Fibroblast of mammary gland (primary cell): ENCODE data around the gene TMEM128.

ENCODE experiments used
- DNase-seq: peaks from one replicate; pipeline ENCODE4 v3.0.0-alpha.2; 2010; ENCODE audit warnings: low read depth
- H3K4me3 ChIP-seq: 2 replicates; pipeline ENCODE4 v1.5.1; 2011; ENCODE audit warnings: low read depth, mild to moderate bottlenecking, low read length, moderate library complexity; ENCODE audit not compliant: control insufficient read depth
- TF ChIP-seq, protein P1 (sequence below): conservative IDR thresholded peaks from 2 replicates; pipeline ENCODE4 v1.5.1; 2011; ENCODE audit warnings: low read depth, low read length, inconsistent platforms; ENCODE audit not compliant: control insufficient read depth, insufficient read depth

Gene TMEM128, protein sequence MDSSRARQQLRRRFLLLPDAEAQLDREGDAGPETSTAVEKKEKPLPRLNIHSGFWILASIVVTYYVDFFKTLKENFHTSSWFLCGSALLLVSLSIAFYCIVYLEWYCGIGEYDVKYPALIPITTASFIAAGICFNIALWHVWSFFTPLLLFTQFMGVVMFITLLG

DNA sequence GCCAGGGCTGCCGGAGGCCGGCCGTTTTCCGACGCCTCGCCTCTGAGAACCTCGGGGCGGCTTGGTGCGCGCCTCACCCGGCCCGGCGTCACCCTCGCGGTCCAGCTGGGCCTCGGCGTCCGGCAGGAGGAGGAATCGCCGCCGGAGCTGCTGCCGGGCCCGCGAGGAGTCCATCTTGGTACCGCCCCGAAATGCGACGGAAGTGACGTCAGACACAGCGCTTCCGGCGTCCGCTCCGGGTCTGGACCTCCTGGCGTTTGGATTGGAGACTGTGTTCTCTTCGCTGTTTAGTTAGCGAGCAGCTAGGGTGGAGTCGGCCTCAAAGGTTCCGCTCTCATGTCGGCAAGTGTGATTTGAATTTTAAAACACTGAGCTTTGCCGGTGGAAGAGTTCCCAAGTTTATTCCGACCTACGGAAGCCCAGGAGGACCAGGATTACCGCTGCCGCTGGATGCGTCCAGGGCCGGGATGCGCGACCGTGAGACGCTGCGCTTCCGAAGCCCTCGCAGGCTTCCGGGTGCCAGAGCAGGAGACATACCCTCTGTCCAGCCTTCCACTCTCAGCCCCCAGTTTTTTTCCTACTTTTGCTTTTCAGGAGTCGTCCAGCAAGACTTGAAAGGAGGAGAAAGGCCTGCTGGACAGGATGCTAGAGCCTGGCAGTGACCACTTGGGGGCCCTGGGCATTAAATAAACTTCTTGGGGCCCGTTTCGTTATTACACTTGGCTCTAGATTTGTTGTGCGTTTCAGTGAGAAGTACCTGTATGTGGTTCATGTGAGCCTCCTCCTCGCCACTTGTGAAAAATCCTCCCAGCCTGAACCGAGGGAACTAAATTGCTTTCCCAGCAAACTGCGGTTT lies at the start of gene TMEM128:
TMEM128 (minus strand) TSS at position 195 of the 856 bp plus-strand sequence; CDS start at position 174, 21 bp downstream.
- TF ChIP-seq, protein P1, sequence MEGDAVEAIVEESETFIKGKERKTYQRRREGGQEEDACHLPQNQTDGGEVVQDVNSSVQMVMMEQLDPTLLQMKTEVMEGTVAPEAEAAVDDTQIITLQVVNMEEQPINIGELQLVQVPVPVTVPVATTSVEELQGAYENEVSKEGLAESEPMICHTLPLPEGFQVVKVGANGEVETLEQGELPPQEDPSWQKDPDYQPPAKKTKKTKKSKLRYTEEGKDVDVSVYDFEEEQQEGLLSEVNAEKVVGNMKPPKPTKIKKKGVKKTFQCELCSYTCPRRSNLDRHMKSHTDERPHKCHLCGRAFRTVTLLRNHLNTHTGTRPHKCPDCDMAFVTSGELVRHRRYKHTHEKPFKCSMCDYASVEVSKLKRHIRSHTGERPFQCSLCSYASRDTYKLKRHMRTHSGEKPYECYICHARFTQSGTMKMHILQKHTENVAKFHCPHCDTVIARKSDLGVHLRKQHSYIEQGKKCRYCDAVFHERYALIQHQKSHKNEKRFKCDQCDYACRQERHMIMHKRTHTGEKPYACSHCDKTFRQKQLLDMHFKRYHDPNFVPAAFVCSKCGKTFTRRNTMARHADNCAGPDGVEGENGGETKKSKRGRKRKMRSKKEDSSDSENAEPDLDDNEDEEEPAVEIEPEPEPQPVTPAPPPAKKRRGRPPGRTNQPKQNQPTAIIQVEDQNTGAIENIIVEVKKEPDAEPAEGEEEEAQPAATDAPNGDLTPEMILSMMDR, result no peak
- DNase-seq, result peak; percentile 92
- H3K4me3 ChIP-seq, result peak within 1 kb of the TSS; percentile 74

DNA sequence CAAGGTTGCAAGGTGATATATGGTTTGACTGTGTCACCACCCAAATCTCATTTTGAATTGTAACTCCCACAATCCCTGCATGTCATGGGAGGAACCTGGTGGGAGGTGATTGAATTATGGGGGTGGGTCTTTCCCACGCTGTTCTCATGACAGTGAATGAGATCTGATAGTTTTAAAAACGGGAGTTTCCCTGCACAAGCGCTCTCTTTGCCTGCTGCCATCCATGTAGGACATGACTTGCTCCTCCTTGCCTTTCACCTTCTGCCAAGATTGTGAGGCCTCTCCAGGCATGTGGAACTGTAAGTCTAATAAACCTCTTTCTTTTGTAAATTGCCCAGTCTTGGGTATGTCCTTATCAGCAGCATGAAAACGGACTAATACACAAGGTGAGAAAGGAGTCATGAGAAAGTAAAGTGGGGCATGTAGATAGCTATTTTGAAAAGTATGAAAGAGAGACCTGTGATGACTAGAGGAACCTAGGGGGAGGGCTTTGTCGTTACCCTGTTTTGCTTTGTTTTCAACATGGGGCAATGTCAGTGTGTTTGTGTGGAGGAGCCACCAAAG lies 48.3 kb upstream of the TMEM128 start:
- no peak for DNase-seq
- H3K4me3 ChIP-seq, result no peak overlapping the region
- TF ChIP-seq, protein P1, result no peak

DNA sequence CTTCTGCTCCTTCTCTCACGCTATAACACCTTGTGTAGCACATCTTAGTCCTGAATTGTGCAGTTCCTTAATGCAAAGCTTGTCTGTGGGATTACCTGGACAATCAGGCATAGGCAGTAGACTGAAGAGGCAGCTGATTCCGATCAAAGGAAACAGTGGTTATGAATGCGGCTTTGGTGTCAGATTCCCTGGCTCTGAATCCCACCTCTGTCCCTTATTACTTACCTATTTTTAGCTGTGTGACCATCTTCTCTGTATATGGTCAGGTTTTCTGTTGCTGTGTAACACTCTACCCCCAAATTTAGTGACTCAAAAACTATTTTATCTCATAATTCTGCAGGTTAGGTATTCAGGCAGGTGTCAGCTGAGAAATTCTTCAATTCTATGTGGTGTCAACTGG lies 45.3 kb upstream of the TMEM128 start:
- DNase-seq, result no peak
- TF ChIP-seq, protein P1, result no peak
- no peak overlapping the region for H3K4me3 ChIP-seq

DNA sequence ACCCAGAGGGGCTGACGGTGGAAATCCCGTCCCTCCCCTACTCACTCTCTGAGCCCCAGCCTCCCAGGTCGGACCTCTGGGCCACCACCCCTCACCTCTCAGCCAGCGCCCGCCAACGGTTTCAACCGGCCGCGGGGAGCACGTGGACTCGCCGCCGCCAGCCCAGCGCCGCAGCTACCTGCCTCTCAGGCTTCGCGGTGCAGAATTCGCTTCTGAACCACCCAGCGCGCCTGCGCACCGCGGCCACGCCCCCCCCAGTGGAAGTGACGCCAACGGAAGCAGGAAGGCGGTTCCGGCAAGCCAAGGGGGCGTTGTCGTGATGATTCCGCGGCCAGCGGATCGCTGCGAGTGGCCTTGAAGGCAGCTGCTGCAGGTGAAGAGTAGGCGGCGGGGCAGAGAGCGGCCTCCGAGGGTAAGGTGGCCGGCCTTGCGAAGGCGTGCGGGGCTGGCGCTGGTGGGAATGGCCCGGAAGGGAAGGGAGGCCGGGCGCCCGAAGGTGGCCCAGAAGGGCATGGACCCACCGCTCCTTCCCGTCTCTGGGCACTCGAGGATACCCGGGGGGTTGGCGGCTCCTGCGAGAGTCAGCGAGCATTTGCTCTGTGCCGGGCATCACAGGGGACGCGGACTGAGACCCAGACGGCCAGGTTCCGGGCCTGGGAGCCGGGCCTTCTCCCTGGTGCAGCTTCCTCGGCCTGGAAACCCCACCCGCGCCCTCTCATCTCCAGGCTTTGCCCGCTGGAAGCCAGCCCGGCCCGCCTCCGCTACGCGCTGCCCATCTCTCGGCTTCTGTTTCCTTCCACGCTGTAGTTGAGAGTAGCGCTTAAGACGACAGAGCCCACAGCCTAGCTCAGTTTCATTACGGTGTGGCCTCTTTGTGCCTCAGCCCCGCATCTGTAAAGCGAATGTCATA lies 42.2 kb upstream of the TMEM128 start, which contains the start of the genes LYAR and ZBTB49:
LYAR (minus strand) TSS at position 214 of the 910 bp plus-strand sequence. CDS start 6,412 bp downstream, outside the sequence.
ZBTB49 (plus strand) TSS at position 311 of the 910 bp plus-strand sequence. CDS start 9,695 bp downstream, outside the sequence.
- DNase-seq, result peak; percentile 82
- TF ChIP-seq, protein P1, result no peak
- H3K4me3 ChIP-seq, result peak within 1 kb of the TSS; percentile 94

DNA sequence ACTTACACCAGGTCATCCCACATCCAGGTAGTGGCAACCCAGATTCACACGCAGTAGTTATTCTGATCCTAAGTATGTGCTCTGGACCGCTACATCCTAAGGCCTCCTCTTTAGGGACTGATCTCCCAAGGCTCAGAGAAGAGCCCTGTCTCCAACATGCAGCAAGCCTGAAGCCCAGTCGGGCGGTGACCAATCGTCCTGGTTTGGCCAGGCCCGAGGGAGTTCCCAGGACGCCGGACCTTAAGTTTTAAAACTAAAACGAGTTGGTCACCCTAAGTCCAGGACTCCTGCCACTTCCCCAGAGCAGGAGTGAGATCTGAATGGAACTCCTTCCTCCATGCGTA lies 41.5 kb upstream of the TMEM128 start:
- peak overlapping the region; percentile 94 for H3K4me3 ChIP-seq
- peak; percentile 19 for DNase-seq
- TF ChIP-seq, protein P1, result no peak

DNA sequence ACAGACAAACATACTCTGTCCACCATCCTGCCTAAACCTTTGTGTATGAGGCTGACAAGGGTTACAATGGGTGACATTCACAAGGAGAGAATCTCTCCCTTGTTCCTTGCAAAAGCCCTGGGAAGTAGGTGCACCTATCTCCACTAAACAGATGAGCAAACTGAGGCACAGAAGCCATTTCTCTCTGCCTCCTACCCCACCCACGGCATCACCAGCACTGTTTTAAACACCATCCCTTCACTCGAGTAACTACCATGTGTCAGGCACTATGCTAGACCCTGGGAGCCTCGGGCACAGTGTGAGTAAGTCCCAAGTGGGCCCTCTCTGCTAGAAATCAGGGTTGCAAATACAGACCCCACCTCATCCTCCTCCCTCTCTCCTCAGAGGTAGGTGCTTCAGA lies 41.0 kb upstream of the TMEM128 start:
- H3K4me3 ChIP-seq, result peak overlapping the region; percentile 94
- DNase-seq, result no peak
- TF ChIP-seq, protein P1, result no peak
